HUES64 (cell line): ENCODE data around the gene SENP1.
A peak's percentile ranks its signal among the peaks of the same experiment; 100 is the strongest.

Source experiments
- H3K27ac ChIP-seq: 2 replicates; pipeline ENCODE4 v1.7.0; 2013; ENCODE audit warnings: low read depth, low read length, inconsistent platforms
- H3K27me3 ChIP-seq: 2 replicates; pipeline ENCODE4 v1.6.1; 2013; ENCODE audit warnings: mild to moderate bottlenecking, low read length; ENCODE audit not compliant: insufficient read depth
- H3K36me3 ChIP-seq: 2 replicates; pipeline ENCODE4 v1.6.1; 2013; ENCODE audit warnings: mild to moderate bottlenecking, low read length; ENCODE audit not compliant: insufficient read depth
- H3K4me1 ChIP-seq: 2 replicates; pipeline ENCODE4 v1.6.1; 2013; ENCODE audit warnings: mild to moderate bottlenecking, low read length, moderate library complexity; ENCODE audit not compliant: insufficient read depth
- H3K4me3 ChIP-seq: 2 replicates; pipeline ENCODE4 v1.5.1; 2013; ENCODE audit warnings: mild to moderate bottlenecking, low read length, moderate library complexity
- H3K9ac ChIP-seq: 2 replicates; pipeline ENCODE4 v1.6.1; 2013; ENCODE audit warnings: mild to moderate bottlenecking, low read depth, low read length
- H3K9me3 ChIP-seq: 2 replicates; pipeline ENCODE4 v1.6.1; 2013; ENCODE audit warnings: low read depth, low read length; ENCODE audit not compliant: insufficient read depth
- WGBS: fragments of 150-250, 120-280 bp; methylation state at CpG from one replicate; pipeline ENCODE4 v1.1.7; 2013; ENCODE audit warnings: missing lambda C conversion rate; 5-methylcytosine and 5-hydroxymethylcytosine counted together

SENP1 gene

GRCh38 chr12:48110691-48111311 lies 4.9 kb upstream of the SENP1 start:
- H3K9ac ChIP-seq = no peak overlapping the region
- peaks cover 34% of the 10 kb centered on the region; the same call in 1 of the 2 replicates for H3K27me3 ChIP-seq
- H3K27ac ChIP-seq = no peak overlapping the region
- H3K4me3 ChIP-seq = no peak overlapping the region
- no peaks in the 10 kb centered on the region for H3K36me3 ChIP-seq
- H3K9me3 ChIP-seq = no peaks in the 10 kb centered on the region
- H3K4me1 ChIP-seq = peaks cover 11% of the 10 kb centered on the region
- WGBS = 86% methylated on average over 1 of the region's 1 CpG

- no peak overlapping the region for H3K9ac ChIP-seq
- no peak overlapping the region for H3K4me3 ChIP-seq
- peaks cover 16% of the 10 kb centered on the region for H3K4me1 ChIP-seq
- H3K27me3 ChIP-seq = peaks cover 34% of the 10 kb centered on the region; the same call in 1 of the 2 replicates
- no peaks in the 10 kb centered on the region for H3K36me3 ChIP-seq
- no peak overlapping the region for H3K27ac ChIP-seq
- no peaks in the 10 kb centered on the region for H3K9me3 ChIP-seq
These were observed 3.5 kb upstream of the SENP1 start for GRCh38 chr12:48109424-48109823.

GRCh38 chr12:48106681-48107613 lies 1.1 kb upstream of the SENP1 start:
- Histone ChIP-seq H3K27me3 (peaks cover 29% of the 10 kb centered on the region; the same call in 1 of the 2 replicates), H3K9me3 (no peaks in the 10 kb centered on the region), H3K4me1 (peaks cover 19% of the 10 kb centered on the region), H3K36me3 (no peaks in the 10 kb centered on the region), H3K4me3 (peak overlapping the region; percentile 86), H3K27ac (peak overlapping the region; percentile 99), H3K9ac (peak overlapping the region; percentile 98)
- WGBS = 91% methylated on average over 5 of the region's 5 CpGs

- WGBS = under 1% methylated on average over 30 of the region's 30 CpGs
- peak overlapping the region; percentile 99 for H3K27ac ChIP-seq
- no peaks in the 10 kb centered on the region for H3K36me3 ChIP-seq
- peak overlapping the region; percentile 98 for H3K9ac ChIP-seq
- peak overlapping the region; percentile 86 for H3K4me3 ChIP-seq
- H3K27me3 ChIP-seq = peaks cover 28% of the 10 kb centered on the region; the same call in 1 of the 2 replicates
- H3K4me1 ChIP-seq = peaks cover 16% of the 10 kb centered on the region
- H3K9me3 ChIP-seq = no peaks in the 10 kb centered on the region
These were observed 485 bp downstream of the SENP1 start for GRCh38 chr12:48105321-48105866.

- WGBS = 91% methylated on average over 4 of the region's 4 CpGs
- H3K36me3 ChIP-seq = peaks cover 3% of the 10 kb centered on the region; the same call in 1 of the 2 replicates
- peaks cover 14% of the 10 kb centered on the region for H3K4me1 ChIP-seq
- no peak overlapping the region for H3K27ac ChIP-seq
- H3K4me3 ChIP-seq = peak overlapping the region; percentile 86
- H3K9me3 ChIP-seq = no peaks in the 10 kb centered on the region
- peak overlapping the region; percentile 98; the same call in 1 of the 2 replicates for H3K9ac ChIP-seq
- H3K27me3 ChIP-seq = peaks cover 20% of the 10 kb centered on the region; the same call in 1 of the 2 replicates
These were observed 1.3 kb downstream of the SENP1 start for GRCh38 chr12:48104531-48104930.

GRCh38 chr12:48092611-48093010 lies 13.3 kb downstream of the SENP1 start:
- H3K9me3 ChIP-seq = no peaks in the 10 kb centered on the region
- H3K36me3 ChIP-seq = peaks cover 88% of the 10 kb centered on the region
- no peaks in the 10 kb centered on the region for H3K27me3 ChIP-seq
- no peaks in the 10 kb centered on the region for H3K4me1 ChIP-seq
- no peak overlapping the region for H3K9ac ChIP-seq
- no peak overlapping the region for H3K27ac ChIP-seq
- H3K4me3 ChIP-seq = no peak overlapping the region
- no CpG with 5 or more reads among the region's 1 CpG for WGBS

GRCh38 chr12:48086327-48086726 lies 19.6 kb downstream of the SENP1 start:
- H3K9me3 ChIP-seq = no peaks in the 10 kb centered on the region
- no peak overlapping the region for H3K9ac ChIP-seq
- peaks cover 93% of the 10 kb centered on the region for H3K36me3 ChIP-seq
- no peak overlapping the region for H3K4me3 ChIP-seq
- WGBS = 97% methylated on average over 3 of the region's 3 CpGs
- H3K4me1 ChIP-seq = no peaks in the 10 kb centered on the region
- no peaks in the 10 kb centered on the region for H3K27me3 ChIP-seq
- no peak overlapping the region for H3K27ac ChIP-seq

- H3K27ac ChIP-seq = no peak overlapping the region
- H3K36me3 ChIP-seq = peaks cover 95% of the 10 kb centered on the region
- H3K9me3 ChIP-seq = no peaks in the 10 kb centered on the region
- WGBS = 96% methylated on average over 12 of the region's 12 CpGs
- no peak overlapping the region for H3K9ac ChIP-seq
- no peaks in the 10 kb centered on the region for H3K27me3 ChIP-seq
- no peaks in the 10 kb centered on the region for H3K4me1 ChIP-seq
- H3K4me3 ChIP-seq = no peak overlapping the region
These were observed 20.9 kb downstream of the SENP1 start for GRCh38 chr12:48084841-48085460.

GRCh38 chr12:48084066-48084465 lies 21.8 kb downstream of the SENP1 start:
- Histone ChIP-seq H3K27ac (no peak overlapping the region), H3K27me3 (no peaks in the 10 kb centered on the region), H3K4me1 (no peaks in the 10 kb centered on the region), H3K9me3 (no peaks in the 10 kb centered on the region), H3K9ac (no peak overlapping the region), H3K36me3 (peaks cover 93% of the 10 kb centered on the region), H3K4me3 (no peak overlapping the region)
- WGBS = 100% methylated on average over 1 of the region's 1 CpG

- no peaks in the 10 kb centered on the region for H3K4me1 ChIP-seq
- H3K36me3 ChIP-seq = peaks cover 63% of the 10 kb centered on the region
- H3K27me3 ChIP-seq = no peaks in the 10 kb centered on the region
- no peak overlapping the region for H3K4me3 ChIP-seq
- WGBS = 99% methylated on average over 3 of the region's 3 CpGs
- H3K9me3 ChIP-seq = no peaks in the 10 kb centered on the region
- no peak overlapping the region for H3K27ac ChIP-seq
- H3K9ac ChIP-seq = no peak overlapping the region
These were observed 25.1 kb downstream of the SENP1 start for GRCh38 chr12:48080821-48081220.

GRCh38 chr12:48080285-48080684 lies 25.6 kb downstream of the SENP1 start:
- Histone ChIP-seq H3K4me3 (no peak overlapping the region), H3K36me3 (peaks cover 58% of the 10 kb centered on the region)
- WGBS = 95% methylated on average over 4 of the region's 5 CpGs

More at GRCh38 chr12:48080285-48080684, 25.6 kb downstream of the SENP1 start:
- Histone ChIP-seq H3K27me3 (no peaks in the 10 kb centered on the region), H3K4me1 (no peaks in the 10 kb centered on the region), H3K27ac (no peak overlapping the region), H3K9me3 (no peaks in the 10 kb centered on the region), H3K9ac (no peak overlapping the region)
